ENCODE data around the gene ZXDC. TPM values are rescaled to one million over a fixed set of nuclear protein-coding genes. Genes with fewer than 3 reads are reported as not detected.

ZXDC gene
- total RNA-seq, 6 experiments from 2014 or later: 11.7 to 14.2 (median 13.5) TPM

DNA sequence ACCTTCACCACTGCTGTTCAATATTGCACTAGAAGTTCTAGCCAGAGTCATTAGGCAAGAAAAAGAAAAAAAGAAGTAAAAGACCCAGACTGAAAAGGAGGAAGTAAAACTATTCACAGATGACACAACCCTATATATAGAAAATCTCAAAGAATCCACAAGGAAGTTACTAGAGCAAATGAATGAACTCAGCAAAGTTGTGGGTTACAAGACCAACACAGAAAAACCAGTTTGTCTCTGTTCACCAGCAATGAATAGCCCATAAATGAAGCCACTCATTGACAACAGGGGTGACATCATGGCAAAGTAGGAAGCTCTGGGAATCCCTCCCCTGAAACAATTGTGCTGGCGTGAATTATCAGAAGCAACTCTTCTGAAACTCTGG, 76.3 kb downstream of the ZXDC start:
- Mint-ChIP-seq H3K4me1 (ENCODE audit: low read depth) (no peaks in the 10 kb centered on the region), H3K27ac (no peak overlapping the region), H3K9me3 (no peaks in the 10 kb centered on the region), H3K27me3 (ENCODE audit: insufficient read depth) (peaks cover 46% of the 10 kb centered on the region), H3K36me3 (ENCODE audit: low read depth) (no peaks in the 10 kb centered on the region), H3K4me3 (no peak overlapping the region)
- no peak for DNase-seq
- TF ChIP-seq, protein P1, sequence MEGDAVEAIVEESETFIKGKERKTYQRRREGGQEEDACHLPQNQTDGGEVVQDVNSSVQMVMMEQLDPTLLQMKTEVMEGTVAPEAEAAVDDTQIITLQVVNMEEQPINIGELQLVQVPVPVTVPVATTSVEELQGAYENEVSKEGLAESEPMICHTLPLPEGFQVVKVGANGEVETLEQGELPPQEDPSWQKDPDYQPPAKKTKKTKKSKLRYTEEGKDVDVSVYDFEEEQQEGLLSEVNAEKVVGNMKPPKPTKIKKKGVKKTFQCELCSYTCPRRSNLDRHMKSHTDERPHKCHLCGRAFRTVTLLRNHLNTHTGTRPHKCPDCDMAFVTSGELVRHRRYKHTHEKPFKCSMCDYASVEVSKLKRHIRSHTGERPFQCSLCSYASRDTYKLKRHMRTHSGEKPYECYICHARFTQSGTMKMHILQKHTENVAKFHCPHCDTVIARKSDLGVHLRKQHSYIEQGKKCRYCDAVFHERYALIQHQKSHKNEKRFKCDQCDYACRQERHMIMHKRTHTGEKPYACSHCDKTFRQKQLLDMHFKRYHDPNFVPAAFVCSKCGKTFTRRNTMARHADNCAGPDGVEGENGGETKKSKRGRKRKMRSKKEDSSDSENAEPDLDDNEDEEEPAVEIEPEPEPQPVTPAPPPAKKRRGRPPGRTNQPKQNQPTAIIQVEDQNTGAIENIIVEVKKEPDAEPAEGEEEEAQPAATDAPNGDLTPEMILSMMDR (IDR thresholded peaks at IDR 0.05): no peak

DNA sequence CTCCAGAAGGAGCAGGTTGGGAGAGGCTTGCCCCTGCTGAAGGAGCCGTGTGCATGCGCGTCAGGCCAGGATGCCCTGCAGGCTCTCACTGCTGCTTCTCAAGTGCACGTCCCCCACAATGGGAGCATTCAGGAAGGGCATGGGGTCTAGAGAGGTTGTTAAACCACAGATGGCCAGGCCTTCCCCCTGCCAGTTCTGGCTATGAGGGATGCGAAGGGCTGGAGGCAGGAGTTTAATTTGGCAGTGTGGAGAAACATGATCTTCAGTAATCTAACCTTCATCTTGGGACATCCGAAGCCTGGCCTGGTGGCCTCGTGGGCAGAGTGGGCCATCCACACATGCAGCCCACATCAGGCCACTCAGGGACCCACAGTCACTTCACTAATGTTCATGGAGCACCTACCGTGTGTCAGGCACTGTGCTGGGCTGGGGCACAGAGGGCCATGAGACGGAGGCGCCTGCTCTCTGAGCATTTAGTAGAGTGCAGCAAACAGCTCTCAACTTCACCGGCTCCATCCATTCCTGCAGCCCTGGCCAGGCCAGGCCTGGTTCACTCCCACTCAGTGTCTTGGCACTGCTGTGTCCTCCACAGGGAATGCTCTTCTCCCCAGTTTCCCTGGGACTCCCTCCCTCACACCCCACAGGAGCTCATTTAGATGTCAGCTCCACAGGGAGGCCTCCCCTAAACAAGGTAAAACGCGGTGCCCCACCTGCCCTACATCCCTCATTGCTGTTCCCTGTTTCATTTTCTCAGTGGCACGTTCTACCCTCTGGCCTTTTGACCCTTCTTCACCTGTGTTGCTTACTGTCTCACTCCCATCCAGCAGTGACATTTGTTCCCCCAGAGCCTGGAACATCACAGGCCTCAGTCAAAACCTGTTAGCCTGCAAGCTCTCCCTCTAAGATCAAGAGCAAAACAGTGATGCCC, 77.0 kb downstream of the ZXDC start:
- no peak for DNase-seq
- no peak overlapping the region for H3K27ac Mint-ChIP-seq
- no peak overlapping the region for H3K4me3 Mint-ChIP-seq
- H3K27me3 Mint-ChIP-seq (ENCODE audit: insufficient read depth): peaks cover 51% of the 10 kb centered on the region
- no peaks in the 10 kb centered on the region for H3K36me3 Mint-ChIP-seq (ENCODE audit: low read depth)
- H3K4me1 Mint-ChIP-seq (ENCODE audit: low read depth): no peaks in the 10 kb centered on the region
- no peaks in the 10 kb centered on the region for H3K9me3 Mint-ChIP-seq
- TF ChIP-seq, protein P1 (IDR thresholded peaks at IDR 0.05): no peak

DNA sequence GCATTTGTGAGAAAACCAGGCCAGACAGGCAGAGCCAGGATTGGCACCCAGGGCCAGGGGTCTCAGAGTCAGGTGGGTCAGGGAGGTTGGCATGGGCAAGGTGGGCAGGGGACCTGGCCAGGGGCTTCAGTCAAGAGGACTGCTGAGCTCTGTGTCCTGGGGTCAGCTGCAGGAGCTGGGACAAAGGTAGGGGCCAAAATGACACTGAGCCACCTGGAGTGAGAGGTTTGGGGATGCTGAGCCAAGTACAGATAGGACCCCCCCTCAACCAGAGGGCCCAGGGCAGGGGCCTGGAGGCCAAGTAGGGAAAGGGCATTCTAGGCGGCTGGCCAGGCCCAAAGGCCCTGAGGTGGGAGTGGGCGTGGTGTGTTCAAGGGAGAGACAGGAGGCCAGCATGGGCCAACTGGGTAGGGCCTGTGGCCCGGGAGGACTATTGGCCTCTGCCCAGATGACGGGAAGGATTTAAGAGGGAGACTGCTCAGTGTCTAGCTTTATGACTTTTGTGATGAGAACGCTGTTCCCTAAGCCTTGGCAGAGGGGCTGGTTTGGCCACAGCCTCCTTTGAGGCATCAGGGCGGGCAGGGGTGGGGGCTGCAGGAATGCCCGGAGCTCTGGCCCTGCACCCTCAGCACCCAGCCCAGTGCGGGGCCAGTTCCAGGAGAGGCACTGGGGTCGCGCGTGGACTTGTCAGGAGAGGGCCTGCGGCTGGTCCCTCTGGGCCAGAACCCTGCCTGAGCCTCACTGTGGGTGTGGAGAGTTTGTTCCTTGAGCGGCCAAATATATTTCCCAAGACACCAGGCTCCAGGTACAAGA, 77.9 kb downstream of the ZXDC start:
- Mint-ChIP-seq H3K36me3 (ENCODE audit: low read depth) (no peaks in the 10 kb centered on the region), H3K4me3 (no peak overlapping the region), H3K27me3 (ENCODE audit: insufficient read depth) (peaks cover 52% of the 10 kb centered on the region), H3K4me1 (ENCODE audit: low read depth) (no peaks in the 10 kb centered on the region), H3K27ac (no peak overlapping the region), H3K9me3 (no peaks in the 10 kb centered on the region)
- no peak for DNase-seq
- TF ChIP-seq, protein P1 (IDR thresholded peaks at IDR 0.05): no peak

DNA sequence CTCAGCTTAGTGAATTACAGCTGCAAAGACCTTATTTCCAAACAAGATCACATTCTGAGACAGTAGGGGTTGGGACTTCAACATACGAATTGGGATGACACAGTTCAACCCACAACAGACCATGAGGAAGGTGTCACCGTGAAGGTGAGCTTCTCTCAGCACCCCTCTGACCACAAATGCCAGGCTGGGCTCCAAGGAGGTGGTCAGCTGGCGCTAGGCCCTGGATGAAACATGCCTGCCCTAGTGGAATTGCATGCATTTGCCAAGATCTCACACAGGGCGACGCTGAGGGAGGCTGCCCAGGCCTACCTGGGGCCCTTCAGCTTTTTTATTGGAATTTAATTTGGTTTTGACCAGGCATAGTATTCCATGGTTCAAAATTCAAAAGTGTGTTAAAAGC, 79.2 kb downstream of the ZXDC start:
- H3K4me1 Mint-ChIP-seq (ENCODE audit: low read depth): no peaks in the 10 kb centered on the region
- H3K27ac Mint-ChIP-seq: no peak overlapping the region
- no peak overlapping the region for H3K4me3 Mint-ChIP-seq
- H3K36me3 Mint-ChIP-seq (ENCODE audit: low read depth): no peaks in the 10 kb centered on the region
- TF ChIP-seq, protein P1 (IDR thresholded peaks at IDR 0.05): no peak
- peaks cover 41% of the 10 kb centered on the region for H3K27me3 Mint-ChIP-seq (ENCODE audit: insufficient read depth)
- H3K9me3 Mint-ChIP-seq: no peaks in the 10 kb centered on the region
- DNase-seq: no peak

DNA sequence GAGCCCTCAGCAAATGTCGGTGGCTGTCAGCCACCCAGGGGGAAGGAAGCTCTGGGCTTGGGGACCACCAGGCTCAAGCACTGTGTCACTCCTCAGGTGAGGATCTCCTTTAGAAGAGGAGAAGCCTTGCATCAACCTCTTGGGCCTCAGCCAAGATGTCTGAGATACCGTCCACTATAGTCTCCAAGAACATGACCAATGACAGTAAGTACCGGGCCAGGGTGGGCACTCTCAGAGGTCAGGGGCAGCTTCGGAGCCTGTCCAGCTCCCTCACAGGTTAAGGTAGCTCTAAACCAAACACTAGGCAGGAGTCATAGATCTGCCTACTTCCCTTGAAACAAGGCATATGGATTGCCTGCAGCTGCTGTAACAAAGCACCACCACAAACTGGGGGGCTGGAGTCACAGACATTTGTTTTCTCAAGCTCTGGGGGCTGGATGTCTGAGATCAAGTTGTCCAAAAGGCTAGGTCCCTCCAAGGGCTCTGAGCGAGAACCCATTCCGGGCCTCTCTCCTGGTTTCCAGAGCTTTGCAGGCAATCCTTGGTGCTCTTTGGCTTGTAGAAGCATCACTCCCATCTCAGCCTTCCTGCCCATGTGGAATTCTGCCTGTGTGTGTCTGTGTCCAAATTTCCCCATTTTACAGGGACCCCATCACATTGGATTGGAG, 79.7 kb downstream of the ZXDC start:
- TF ChIP-seq, protein P1 (IDR thresholded peaks at IDR 0.05): no peak

More for the DNA sequence above, 79.7 kb downstream of the ZXDC start:
- no peak overlapping the region for H3K27ac Mint-ChIP-seq
- no peak overlapping the region for H3K4me3 Mint-ChIP-seq
- no peaks in the 10 kb centered on the region for H3K36me3 Mint-ChIP-seq (ENCODE audit: low read depth)
- DNase-seq: no peak
- H3K27me3 Mint-ChIP-seq (ENCODE audit: insufficient read depth): peaks cover 38% of the 10 kb centered on the region
- no peaks in the 10 kb centered on the region for H3K9me3 Mint-ChIP-seq
- H3K4me1 Mint-ChIP-seq (ENCODE audit: low read depth): no peaks in the 10 kb centered on the region
